GM10847 (cell line): ENCODE data around the gene PAK5.

ENCODE experiments used
- POLR2A ChIP-seq: IDR thresholded peaks from 2 replicates; pipeline ENCODE4 v1.6.1; 2011; ENCODE audit not compliant: insufficient read length; ENCODE audit errors: extremely low read depth

PAK5 gene

GRCh38 chr20:9588706-9589105, 250.2 kb downstream of the PAK5 start:
- no peak for TF ChIP-seq POLR2A

DNA sequence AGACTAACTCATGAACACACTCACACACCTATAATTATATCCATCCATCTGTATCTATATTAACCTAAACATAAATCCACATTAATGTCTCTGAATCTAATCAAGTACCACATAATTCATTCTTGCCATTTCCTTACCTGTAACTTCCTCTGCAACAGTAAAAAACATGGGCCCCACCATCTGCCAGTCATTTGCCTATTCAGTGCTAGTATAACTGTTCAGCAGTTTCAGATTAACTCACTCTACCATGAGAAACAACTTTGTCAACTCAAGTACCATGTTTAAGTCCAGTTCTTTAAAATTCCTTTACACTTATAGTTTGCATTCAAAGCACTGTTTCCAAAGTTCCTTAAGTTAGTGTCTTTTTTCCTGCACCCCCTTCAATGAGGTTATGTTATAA, 255.7 kb downstream of the PAK5 start:
- TF ChIP-seq POLR2A = no peak

GRCh38 chr20:9582137-9582536, 256.7 kb downstream of the PAK5 start:
- TF ChIP-seq POLR2A = no peak

- no peak for TF ChIP-seq POLR2A
These were observed 257.4 kb downstream of the PAK5 start for GRCh38 chr20:9581509-9581908.

GRCh38 chr20:9578594-9578993, 260.3 kb downstream of the PAK5 start:
- no peak for TF ChIP-seq POLR2A

DNA sequence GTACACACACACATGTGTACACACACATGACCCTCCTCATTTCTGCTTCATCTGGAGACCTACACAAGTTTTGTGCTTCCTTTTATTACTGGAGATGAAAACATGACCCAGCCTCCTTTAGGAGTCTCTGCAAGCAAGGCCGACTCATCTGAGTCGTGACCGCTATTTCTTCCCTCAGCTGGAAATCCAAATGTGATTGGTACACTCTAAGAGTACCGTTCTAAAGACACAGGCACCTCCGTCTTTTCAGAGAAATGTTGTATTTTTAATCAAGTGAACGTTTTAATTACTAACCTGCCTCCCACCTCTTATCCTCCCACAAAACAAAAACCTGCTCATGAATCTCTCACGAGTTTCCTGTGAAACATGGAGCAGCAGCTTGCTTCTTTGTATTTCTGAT, 261.5 kb downstream of the PAK5 start:
- no peak for TF ChIP-seq POLR2A

DNA sequence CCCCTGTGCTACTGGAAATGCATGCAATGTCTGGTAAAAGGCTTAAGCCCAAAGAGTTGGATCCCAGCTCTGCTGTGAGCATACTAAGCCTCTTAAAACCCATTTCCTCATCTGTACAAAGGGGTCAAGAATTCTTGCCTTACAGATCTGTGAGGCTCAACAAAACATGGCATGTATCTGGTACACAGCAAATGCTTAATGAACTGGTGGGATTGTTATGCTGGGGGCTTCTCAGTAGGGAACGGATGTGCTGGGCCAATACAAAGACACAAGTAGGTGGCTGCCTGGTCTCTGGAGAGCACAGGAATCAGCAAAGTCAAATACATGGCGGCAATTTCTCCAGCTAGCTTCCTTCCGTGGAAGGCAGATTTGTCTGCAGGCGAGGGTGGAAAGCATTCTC, 262.2 kb downstream of the PAK5 start:
- no peak for TF ChIP-seq POLR2A

- TF ChIP-seq POLR2A = no peak
These were observed 263.0 kb downstream of the PAK5 start for GRCh38 chr20:9575836-9576235.

DNA sequence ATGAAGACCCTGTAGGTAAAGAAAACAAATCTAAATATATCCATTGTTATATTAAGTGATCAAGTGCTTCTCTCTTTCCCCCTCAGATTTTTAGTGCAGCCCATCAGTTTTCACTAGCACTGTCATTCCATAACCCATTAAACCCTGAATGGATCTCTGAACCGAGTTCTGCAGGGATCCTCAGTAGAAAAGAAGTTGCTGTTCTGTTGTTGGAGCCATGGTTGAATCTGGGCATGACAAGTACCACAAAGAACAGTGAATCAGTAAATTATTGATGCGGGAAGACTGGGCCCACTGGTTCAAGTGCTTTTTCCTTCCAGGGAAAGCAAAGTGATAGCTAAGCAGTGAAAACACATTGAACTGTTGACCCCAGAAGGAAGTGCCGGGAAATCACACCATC, 264.1 kb downstream of the PAK5 start:
- no peak for TF ChIP-seq POLR2A

DNA sequence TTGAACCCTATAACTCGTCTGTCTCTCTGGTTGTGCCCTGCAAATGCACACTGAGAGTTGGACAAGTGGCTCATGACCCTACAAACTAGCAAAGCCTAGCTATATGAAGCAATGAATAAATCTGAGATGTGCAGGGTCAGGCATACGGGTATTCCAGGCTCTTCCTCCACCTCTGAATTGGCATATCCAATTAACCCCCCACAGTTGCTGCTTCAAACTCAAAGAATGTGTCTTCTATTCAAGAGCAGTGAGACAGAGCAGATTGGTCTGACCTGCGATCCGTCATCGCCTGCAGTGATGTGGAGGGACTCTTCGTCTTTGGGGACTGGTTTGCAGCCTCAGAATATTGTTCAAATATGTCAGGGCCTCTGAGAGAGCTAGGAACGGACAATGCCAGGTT, 264.7 kb downstream of the PAK5 start:
- TF ChIP-seq POLR2A = no peak

DNA sequence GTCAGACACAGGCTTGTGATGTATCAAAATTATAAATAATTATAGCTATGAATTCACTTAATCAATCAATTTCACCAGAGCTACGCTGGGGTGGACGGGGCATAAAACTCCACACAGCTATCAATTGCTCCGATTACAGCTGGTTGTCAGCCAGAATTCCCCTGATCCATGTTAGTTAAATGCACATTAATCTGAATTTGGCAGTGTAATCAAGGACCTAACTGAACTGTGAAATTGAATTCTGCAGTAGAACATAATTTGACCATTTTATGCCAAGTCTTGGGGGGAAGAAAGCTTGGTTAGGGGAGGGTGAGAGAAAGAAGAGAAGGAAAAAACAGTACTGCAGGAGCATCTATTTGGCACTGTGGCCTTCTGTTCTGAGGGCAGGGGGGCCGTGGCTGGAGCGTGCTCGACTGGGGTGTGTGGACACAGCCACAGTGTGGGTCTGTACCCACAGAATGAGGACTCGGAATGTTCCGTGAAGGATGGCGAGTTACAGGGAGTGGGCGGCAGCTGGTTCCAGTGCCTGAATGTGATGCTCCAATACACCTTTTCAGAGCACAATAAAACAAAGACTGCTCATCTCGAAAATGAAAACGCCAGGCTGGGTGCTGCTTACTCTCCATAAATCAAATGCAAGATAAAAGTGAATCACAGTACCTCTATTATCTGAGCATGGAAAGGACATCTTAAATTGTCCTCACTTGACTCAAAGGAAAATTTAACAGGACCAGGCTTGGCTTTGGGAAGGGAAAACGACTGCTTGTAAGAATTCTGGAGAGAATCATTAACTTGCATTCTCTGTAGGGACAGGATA, 265.3 kb downstream of the PAK5 start:
- no peak for TF ChIP-seq POLR2A

DNA sequence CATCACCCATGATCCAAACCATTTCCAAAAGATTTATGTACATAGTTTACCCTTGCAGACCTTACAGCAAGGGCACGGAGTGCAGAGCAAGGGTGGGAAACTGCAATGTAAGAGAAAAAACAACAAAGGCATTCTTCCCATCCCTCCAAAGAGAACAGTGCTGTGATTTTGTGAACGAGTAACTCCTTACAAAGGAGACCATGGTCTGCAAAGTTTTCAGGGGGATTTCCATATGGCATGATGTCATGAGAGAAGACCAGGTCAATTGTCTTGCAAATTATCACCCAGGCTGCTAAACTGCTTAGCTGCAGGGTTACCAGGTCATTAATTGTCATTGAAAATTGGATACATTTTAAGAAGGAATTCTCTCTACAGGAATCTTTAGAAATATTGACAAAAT, 266.2 kb downstream of the PAK5 start:
- no peak for TF ChIP-seq POLR2A

DNA sequence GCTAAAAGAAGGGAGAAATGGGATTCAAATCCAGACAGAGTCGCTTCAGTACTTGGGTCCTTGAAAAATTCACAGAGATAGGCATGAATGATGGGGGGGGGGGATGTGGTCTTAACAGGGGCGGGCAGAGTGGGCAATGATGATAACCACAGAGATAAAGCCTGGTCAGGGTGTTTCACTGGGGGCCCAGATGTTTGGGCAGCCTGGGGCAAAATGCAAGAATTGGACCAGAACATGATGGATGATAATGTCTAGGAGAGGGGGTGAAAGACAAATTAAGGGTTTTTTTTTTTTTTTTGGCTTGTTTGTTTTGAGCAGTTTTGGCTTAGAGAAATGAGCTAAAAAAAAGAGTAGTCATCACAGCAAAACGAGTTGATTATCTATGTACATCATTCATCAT, 267.1 kb downstream of the PAK5 start:
- TF ChIP-seq POLR2A = no peak

GRCh38 chr20:9570612-9571011, 268.3 kb downstream of the PAK5 start:
- no peak for TF ChIP-seq POLR2A

GRCh38 chr20:9566977-9567376, 271.9 kb downstream of the PAK5 start:
- TF ChIP-seq POLR2A = no peak

GRCh38 chr20:9565910-9566550, 272.8 kb downstream of the PAK5 start:
- no peak for TF ChIP-seq POLR2A

GRCh38 chr20:9557411-9557810, 281.5 kb downstream of the PAK5 start:
- no peak for TF ChIP-seq POLR2A

DNA sequence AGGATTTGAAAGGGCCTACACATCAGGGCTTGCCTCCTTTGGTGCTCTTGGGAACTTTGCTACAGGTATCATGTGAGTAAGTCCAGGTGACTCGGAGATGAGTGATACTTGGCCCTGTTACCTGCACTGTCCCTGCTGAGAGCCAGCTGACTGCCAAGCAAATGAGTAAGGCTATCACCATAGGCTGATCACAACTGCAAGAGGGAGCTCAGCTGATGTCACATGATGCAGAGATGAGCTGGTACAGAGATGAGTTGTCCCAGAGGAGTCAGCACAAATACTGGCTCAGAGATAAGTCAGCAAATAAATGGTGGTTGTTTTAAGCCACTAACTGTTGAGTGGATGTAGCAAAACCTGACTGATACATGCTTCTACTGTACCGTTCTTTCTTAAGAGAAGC, 283.1 kb downstream of the PAK5 start:
- no peak for TF ChIP-seq POLR2A
